ENCODE results near the gene KCNQ5. TPM values are rescaled to one million over a fixed set of nuclear protein-coding genes. Genes with fewer than 3 reads are reported as not detected.

KCNQ5 gene
- total RNA-seq, 1 experiment from 2014 or later = 0.07 TPM

DNA sequence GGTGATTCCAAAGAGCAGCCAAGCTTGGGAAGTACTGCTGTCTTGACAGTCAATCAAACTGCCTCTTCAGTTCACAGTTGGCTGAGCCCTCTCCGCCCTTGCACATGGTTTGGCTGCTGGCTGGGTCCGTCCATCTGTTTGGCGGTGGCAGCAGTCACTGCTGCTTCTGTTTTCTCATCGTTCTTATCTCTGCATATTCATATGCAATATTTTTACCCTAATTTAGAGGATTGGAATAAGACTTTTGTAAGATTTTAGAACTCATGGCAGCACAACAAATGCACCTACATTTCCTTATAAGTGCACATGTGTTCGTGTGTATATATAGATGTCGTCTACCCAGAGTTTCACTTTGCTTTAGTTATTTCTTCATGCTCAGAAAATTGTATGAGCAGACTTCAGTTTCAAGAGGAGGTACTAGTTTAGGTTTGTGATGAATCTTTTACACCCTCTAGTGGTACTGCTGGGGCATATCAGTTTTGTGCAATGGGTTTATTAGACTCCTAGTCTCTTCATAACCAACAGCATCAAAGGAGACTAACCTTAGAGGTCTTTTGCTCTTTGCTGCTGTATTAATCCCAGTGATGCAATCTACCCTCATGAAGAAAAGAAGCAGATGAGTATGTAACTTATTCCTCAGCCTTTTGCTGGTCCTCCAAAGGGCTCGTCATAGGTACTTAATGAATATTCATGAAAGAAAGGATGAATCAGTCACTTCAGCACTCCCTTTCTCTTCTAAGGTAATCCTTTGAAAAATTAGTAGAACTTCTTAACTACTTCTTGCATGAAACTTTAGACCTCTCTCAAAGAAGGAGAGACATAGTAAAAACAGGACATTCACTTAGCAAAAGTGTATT is 559.1 kb downstream of the KCNQ5 start:
- no peaks in the 10 kb centered on the region for H3K79me1 ChIP-seq (ENCODE audit: insufficient read depth, low read depth, low read length, poor library complexity, severe bottlenecking)
- H3K27ac Mint-ChIP-seq = no peak overlapping the region
- H4K20me1 ChIP-seq (ENCODE audit: control insufficient read depth, insufficient read depth, insufficient read length) = no peaks in the 10 kb centered on the region
- H3K9ac ChIP-seq (ENCODE audit: extremely low read depth, insufficient read length, low read length) = no peak overlapping the region
- peaks cover 2% of the 10 kb centered on the region for H3K4me1 ChIP-seq (ENCODE audit: insufficient read depth, low read length)
- no peak overlapping the region for H2BK15ac ChIP-seq (ENCODE audit: low read depth, low read length)
- no peak overlapping the region for H2BK12ac ChIP-seq (ENCODE audit: insufficient read length, low read depth, low read length)
- WGBS (ENCODE audit: extremely low coverage, insufficient read length, low lambda C conversion rate) = no CpG with 5 or more reads among the region's 7 CpGs
- no peaks in the 10 kb centered on the region for H3K23me2 ChIP-seq (ENCODE audit: insufficient read length, low read depth, low read length, poor library complexity, severe bottlenecking)
- H2AFZ ChIP-seq (ENCODE audit: low read length) = no peak overlapping the region
- H3T11ph ChIP-seq (ENCODE audit: low read length) = no peak overlapping the region
- H2AK5ac ChIP-seq (ENCODE audit: insufficient read length, low read length) = no peak overlapping the region
- no peak overlapping the region for H3K23ac ChIP-seq (ENCODE audit: insufficient read length, low read depth, low read length)
- H4K91ac ChIP-seq (ENCODE audit: insufficient read length, low read depth, low read length) = no peak overlapping the region
- no peak overlapping the region for H2BK20ac ChIP-seq (ENCODE audit: low read depth, low read length, poor library complexity, severe bottlenecking)
- no peak overlapping the region for H3K4ac ChIP-seq (ENCODE audit: low read depth, low read length)
- no peak overlapping the region for H2BK120ac ChIP-seq (ENCODE audit: low read depth, low read length, poor library complexity, severe bottlenecking)
- H4K8ac ChIP-seq (replicated peaks; ENCODE audit: insufficient read length, low read depth, low read length) = no peak overlapping the region
- no peaks in the 10 kb centered on the region for H3K9me3 ChIP-seq (ENCODE audit: control insufficient read depth, low read depth, low read length)
- no peak overlapping the region for H3K4me2 ChIP-seq (ENCODE audit: insufficient read depth, insufficient read length, low read length)
- no peaks in the 10 kb centered on the region for H3K27me3 ChIP-seq (ENCODE audit: insufficient read depth, low read length)
- TF ChIP-seq, protein P1, sequence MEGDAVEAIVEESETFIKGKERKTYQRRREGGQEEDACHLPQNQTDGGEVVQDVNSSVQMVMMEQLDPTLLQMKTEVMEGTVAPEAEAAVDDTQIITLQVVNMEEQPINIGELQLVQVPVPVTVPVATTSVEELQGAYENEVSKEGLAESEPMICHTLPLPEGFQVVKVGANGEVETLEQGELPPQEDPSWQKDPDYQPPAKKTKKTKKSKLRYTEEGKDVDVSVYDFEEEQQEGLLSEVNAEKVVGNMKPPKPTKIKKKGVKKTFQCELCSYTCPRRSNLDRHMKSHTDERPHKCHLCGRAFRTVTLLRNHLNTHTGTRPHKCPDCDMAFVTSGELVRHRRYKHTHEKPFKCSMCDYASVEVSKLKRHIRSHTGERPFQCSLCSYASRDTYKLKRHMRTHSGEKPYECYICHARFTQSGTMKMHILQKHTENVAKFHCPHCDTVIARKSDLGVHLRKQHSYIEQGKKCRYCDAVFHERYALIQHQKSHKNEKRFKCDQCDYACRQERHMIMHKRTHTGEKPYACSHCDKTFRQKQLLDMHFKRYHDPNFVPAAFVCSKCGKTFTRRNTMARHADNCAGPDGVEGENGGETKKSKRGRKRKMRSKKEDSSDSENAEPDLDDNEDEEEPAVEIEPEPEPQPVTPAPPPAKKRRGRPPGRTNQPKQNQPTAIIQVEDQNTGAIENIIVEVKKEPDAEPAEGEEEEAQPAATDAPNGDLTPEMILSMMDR (conservative IDR thresholded peaks at IDR 0.05) = peak; percentile 87
- H3K4me1 Mint-ChIP-seq = peaks cover 3 to 15% of the 10 kb centered on the region in 2 experiments; a peak in 3 of 4 replicates
- no peak for DNase-seq
- no peak overlapping the region for H4K5ac ChIP-seq (ENCODE audit: insufficient read length, low read depth, low read length)
- H3K36me3 Mint-ChIP-seq (ENCODE audit: insufficient read depth in 1 of 3, low read depth in 3 of 3) = no peaks in the 10 kb centered on the region
- no peak overlapping the region for H3K4me3 Mint-ChIP-seq
- H3K27ac ChIP-seq (ENCODE audit: insufficient read length, low read depth, low read length) = no peak overlapping the region
- no peaks in the 10 kb centered on the region for H3K79me2 ChIP-seq (ENCODE audit: insufficient read depth, low read length)
- peaks cover 3% of the 10 kb centered on the region; the same call in 1 of the 2 replicates for H3K27me3 Mint-ChIP-seq (ENCODE audit: low read depth)
- H3K9me3 Mint-ChIP-seq = no peaks in the 10 kb centered on the region
- no peak overlapping the region for H3K18ac ChIP-seq (ENCODE audit: insufficient read length, low read depth, low read length)
- no peak overlapping the region for H2BK5ac ChIP-seq (ENCODE audit: insufficient read length, low read length)
- H3K14ac ChIP-seq (ENCODE audit: insufficient read depth, low read length) = no peak overlapping the region
- H3K56ac ChIP-seq (ENCODE audit: insufficient read length, low read depth, low read length) = no peak overlapping the region

All from H9 (cell line).